HG02943 (cell line): ENCODE measurements around the gene TLR7.

ENCODE experiments used
- ATAC-seq: cut with Tn5 transposase; IDR thresholded peaks from one replicate; pipeline ENCODE4 v1.9.1; 2021; ENCODE audit warnings: mild to moderate bottlenecking, low read depth, moderate library complexity; ENCODE audit not compliant: unreplicated experiment

The TLR7 gene

GRCh38 chrX:12887767-12888166 is 20.9 kb downstream of the TLR7 start:
- ATAC-seq = no peak

- peak; percentile 61 for ATAC-seq
These were observed 23.6 kb downstream of the TLR7 start for GRCh38 chrX:12890467-12890866.

GRCh38 chrX:12891171-12891570 is 24.3 kb downstream of the TLR7 start:
- ATAC-seq = no peak

GRCh38 chrX:12891915-12892506 is 25.1 kb downstream of the TLR7 start:
- peak; percentile 49 for ATAC-seq

GRCh38 chrX:12892716-12893115 is 25.8 kb downstream of the TLR7 start:
- no peak for ATAC-seq

GRCh38 chrX:12894074-12895030 is 27.5 kb downstream of the TLR7 start:
- ATAC-seq = no peak

- ATAC-seq = no peak
These were observed 29.0 kb downstream of the TLR7 start for GRCh38 chrX:12895866-12896265.

GRCh38 chrX:12896935-12897334 is 30.1 kb downstream of the TLR7 start:
- no peak for ATAC-seq

- no peak for ATAC-seq
These were observed 31.2 kb downstream of the TLR7 start for GRCh38 chrX:12898073-12898472.

- no peak for ATAC-seq
These were observed 32.6 kb downstream of the TLR7 start for GRCh38 chrX:12899506-12899905.

GRCh38 chrX:12901486-12901885 is 34.6 kb downstream of the TLR7 start:
- ATAC-seq = peak; percentile 66

GRCh38 chrX:12903646-12904045 is 36.8 kb downstream of the TLR7 start:
- ATAC-seq = no peak

GRCh38 chrX:12906046-12906761 is 39.3 kb downstream of the TLR7 start, which contains the start of gene TLR8:
TLR8 (plus strand) TSS chrX:12906620; CDS start chrX:12906707, 87 bp downstream.
- no peak for ATAC-seq

GRCh38 chrX:12910423-12911121 is 43.7 kb downstream of the TLR7 start:
- no peak for ATAC-seq

- ATAC-seq = no peak
These were observed 44.2 kb downstream of the TLR7 start for GRCh38 chrX:12911122-12911470.

GRCh38 chrX:12912791-12913482 is 46.1 kb downstream of the TLR7 start:
- no peak for ATAC-seq

- no peak for ATAC-seq
These were observed 50.9 kb downstream of the TLR7 start for GRCh38 chrX:12917753-12918152.

- ATAC-seq = no peak
These were observed 52.2 kb downstream of the TLR7 start for GRCh38 chrX:12919051-12919450.

GRCh38 chrX:12919620-12920019 is 52.7 kb downstream of the TLR7 start:
- ATAC-seq = no peak

GRCh38 chrX:12920990-12921389 is 54.1 kb downstream of the TLR7 start:
- no peak for ATAC-seq
